SU-DHL-6 (cell line): ENCODE results near the gene HBE1.

ENCODE experiments used
- H2AFZ ChIP-seq: fragments of 200-600 bp; sonication (generic); 2 replicates; pipeline ENCODE4 v1.6.1; 2014; ENCODE audit warnings: low read depth, mild to moderate bottlenecking, moderate library complexity, mixed read lengths, antibody characterized with exemption, low read length; ENCODE audit not compliant: severe bottlenecking
- H3F3A ChIP-seq: fragments of 200-600 bp; shearing (Covaris generic); 2 replicates; pipeline ENCODE4 v1.6.0; 2016; ENCODE audit warnings: antibody characterized with exemption, mild to moderate bottlenecking; ENCODE audit not compliant: insufficient read depth
- H3K27ac ChIP-seq: fragments of 200-600 bp; sonication (generic); 2 replicates; pipeline ENCODE4 v1.5.1; 2016; ENCODE audit warnings: low read depth, mild to moderate bottlenecking, low read length, moderate library complexity, mixed read lengths
- H3K27me3 ChIP-seq: fragments of 200-600 bp; sonication (generic), shearing (Covaris generic); 2 replicates; pipeline ENCODE4 v1.6.0; 2014; ENCODE audit warnings: mild to moderate bottlenecking, low read length
- H3K36me3 ChIP-seq: fragments of 200-600 bp; sonication (generic); 2 replicates; pipeline ENCODE4 v1.6.1; 2014; ENCODE audit warnings: mild to moderate bottlenecking, low read length, mixed read lengths
- H3K4me2 ChIP-seq: fragments of 300-600, 200-600 bp; shearing (Covaris generic), sonication (generic); 2 replicates; pipeline ENCODE4 v1.6.0; 2014; ENCODE audit warnings: low read length, low read depth, mild to moderate bottlenecking; ENCODE audit not compliant: poor library complexity, severe bottlenecking
- H3K4me3 ChIP-seq: fragments of 200-600 bp; sonication (generic); 2 replicates; pipeline ENCODE4 v1.5.1; 2014; ENCODE audit warnings: antibody characterized with exemption, low read length, mild to moderate bottlenecking, mixed read lengths; ENCODE audit not compliant: insufficient read depth, poor library complexity, severe bottlenecking
- H3K79me2 ChIP-seq: fragments of 200-600 bp; sonication (generic); 2 replicates; pipeline ENCODE4 v1.6.1; 2014; ENCODE audit warnings: mild to moderate bottlenecking, low read length, moderate library complexity; ENCODE audit not compliant: insufficient read depth
- H3K9ac ChIP-seq: fragments of 200-600 bp; sonication (generic); 2 replicates; pipeline ENCODE4 v1.7.0; 2014; ENCODE audit warnings: mild to moderate bottlenecking, low read length
- H3K9me2 ChIP-seq: fragments of 200-600 bp; sonication (generic); replicated peaks from 2 replicates; pipeline ENCODE4 v1.6.1; 2014; ENCODE audit warnings: low read length; ENCODE audit not compliant: insufficient read depth
- H3K9me3 ChIP-seq: fragments of 200-600 bp; sonication (generic); 2 replicates; pipeline ENCODE4 v1.6.1; 2014; ENCODE audit warnings: low read length, mixed read lengths; ENCODE audit not compliant: insufficient read depth
- H4K20me1 ChIP-seq: fragments of 200-600 bp; sonication (generic); 2 replicates; pipeline ENCODE4 v1.6.1; 2014; ENCODE audit warnings: low read depth, mild to moderate bottlenecking, antibody characterized with exemption, low read length, moderate library complexity, mixed read lengths
- EZH2phosphoT487 ChIP-seq: fragments of 200-600 bp; sonication (generic), shearing (Covaris generic); conservative IDR thresholded peaks from 2 replicates; pipeline ENCODE4 v1.6.1; 2018; ENCODE audit warnings: mild to moderate bottlenecking, antibody characterized with exemption, low read length, moderate library complexity, mixed read lengths
- TF ChIP-seq, protein P1 (sequence below): fragments of 200-600 bp; sonication (generic); IDR thresholded peaks from one replicate; pipeline ENCODE4 v1.5.1; 2017; ENCODE audit warnings: antibody characterized with exemption, mild to moderate bottlenecking, low read length, moderate library complexity; ENCODE audit not compliant: insufficient read depth, poor library complexity, severe bottlenecking

HBE1 gene

DNA sequence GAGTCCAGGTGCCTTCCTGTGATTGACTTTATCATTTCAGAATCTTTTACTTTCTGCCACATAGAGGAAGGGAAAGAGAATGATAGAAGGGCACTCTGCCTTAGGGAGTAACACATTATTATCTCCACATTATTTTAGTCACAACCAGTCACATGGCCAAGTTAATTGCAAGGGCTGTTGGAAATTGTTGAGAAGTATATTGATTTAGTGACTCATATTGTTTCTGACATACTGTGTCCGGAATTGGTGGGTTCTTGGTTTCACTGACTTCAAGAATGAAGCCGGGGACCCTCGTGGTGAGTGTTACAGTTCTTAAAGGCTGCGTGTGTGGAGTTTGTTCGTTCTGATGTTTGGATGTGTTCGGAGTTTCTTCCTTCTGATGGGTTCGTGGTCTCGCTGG is 23.3 kb upstream of the HBE1 start:
- H3F3A ChIP-seq: no peaks in the 10 kb centered on the region
- H3K9ac ChIP-seq: no peak overlapping the region
- no peaks in the 10 kb centered on the region for H3K9me2 ChIP-seq
- H3K79me2 ChIP-seq: no peaks in the 10 kb centered on the region
- H4K20me1 ChIP-seq: no peaks in the 10 kb centered on the region
- no peaks in the 10 kb centered on the region for H3K36me3 ChIP-seq
- H3K4me3 ChIP-seq: no peak overlapping the region
- TF ChIP-seq, protein P1, sequence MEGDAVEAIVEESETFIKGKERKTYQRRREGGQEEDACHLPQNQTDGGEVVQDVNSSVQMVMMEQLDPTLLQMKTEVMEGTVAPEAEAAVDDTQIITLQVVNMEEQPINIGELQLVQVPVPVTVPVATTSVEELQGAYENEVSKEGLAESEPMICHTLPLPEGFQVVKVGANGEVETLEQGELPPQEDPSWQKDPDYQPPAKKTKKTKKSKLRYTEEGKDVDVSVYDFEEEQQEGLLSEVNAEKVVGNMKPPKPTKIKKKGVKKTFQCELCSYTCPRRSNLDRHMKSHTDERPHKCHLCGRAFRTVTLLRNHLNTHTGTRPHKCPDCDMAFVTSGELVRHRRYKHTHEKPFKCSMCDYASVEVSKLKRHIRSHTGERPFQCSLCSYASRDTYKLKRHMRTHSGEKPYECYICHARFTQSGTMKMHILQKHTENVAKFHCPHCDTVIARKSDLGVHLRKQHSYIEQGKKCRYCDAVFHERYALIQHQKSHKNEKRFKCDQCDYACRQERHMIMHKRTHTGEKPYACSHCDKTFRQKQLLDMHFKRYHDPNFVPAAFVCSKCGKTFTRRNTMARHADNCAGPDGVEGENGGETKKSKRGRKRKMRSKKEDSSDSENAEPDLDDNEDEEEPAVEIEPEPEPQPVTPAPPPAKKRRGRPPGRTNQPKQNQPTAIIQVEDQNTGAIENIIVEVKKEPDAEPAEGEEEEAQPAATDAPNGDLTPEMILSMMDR: no peak
- no peak for TF ChIP-seq EZH2phosphoT487
- no peak overlapping the region for H3K27ac ChIP-seq
- no peak overlapping the region for H2AFZ ChIP-seq
- H3K9me3 ChIP-seq: no peaks in the 10 kb centered on the region
- H3K27me3 ChIP-seq: no peaks in the 10 kb centered on the region
- H3K4me2 ChIP-seq: no peak overlapping the region

DNA sequence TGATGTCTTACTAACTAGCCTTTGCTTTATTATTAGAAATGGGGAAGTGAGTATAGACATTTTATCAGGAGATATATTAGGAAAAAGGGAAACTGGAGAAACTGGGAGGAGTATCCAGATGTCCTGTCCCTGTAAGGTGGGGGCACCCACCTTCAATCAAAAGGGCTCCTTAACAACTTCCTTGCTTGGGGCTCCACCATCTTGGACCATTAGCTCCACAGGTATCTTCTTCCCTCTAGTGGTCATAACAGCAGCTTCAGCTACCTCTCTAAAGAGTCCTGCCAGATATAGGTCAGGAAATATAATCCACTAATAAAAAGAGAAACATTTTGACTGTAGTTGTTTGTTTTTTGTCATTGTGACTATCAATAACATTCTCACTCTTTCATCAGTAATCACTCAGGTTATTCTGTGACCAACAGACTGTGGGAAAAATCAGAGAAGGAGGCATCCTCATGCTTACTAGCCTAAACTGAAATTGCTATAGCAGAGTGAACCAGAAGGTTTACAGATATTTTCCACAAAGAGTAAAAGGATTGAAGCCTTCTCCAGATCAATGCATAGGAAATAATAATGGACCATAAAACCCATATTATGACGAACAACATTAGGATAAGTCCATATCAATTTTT is 21.6 kb upstream of the HBE1 start:
- no peaks in the 10 kb centered on the region for H3K9me3 ChIP-seq
- no peak overlapping the region for H3K4me2 ChIP-seq
- H3K4me3 ChIP-seq: no peak overlapping the region
- H4K20me1 ChIP-seq: no peaks in the 10 kb centered on the region
- no peaks in the 10 kb centered on the region for H3K36me3 ChIP-seq
- H3K27me3 ChIP-seq: no peaks in the 10 kb centered on the region
- H2AFZ ChIP-seq: no peak overlapping the region
- no peaks in the 10 kb centered on the region for H3K9me2 ChIP-seq
- no peak overlapping the region for H3K27ac ChIP-seq
- TF ChIP-seq, protein P1: peak; percentile 36
- no peak for TF ChIP-seq EZH2phosphoT487
- no peak overlapping the region for H3K9ac ChIP-seq
- H3K79me2 ChIP-seq: no peaks in the 10 kb centered on the region
- H3F3A ChIP-seq: no peaks in the 10 kb centered on the region

DNA sequence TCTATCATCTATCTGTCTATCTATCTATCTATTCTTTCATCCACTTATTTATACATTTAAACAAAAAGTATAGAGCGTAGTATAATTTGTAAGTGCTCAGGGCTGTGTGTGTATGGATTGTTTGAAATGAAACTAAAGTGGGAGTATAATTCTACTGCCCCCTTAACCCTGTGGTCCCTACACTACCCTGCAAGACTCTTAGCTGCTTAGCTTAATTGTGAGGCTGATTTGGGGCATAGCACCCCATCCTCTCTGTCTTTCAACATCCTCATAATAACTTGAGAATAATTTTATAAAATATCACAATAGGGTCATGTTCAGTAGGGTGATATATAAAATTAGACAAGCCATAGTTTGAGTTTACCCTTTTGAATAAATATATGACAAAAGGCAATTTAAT is 20.4 kb upstream of the HBE1 start:
- Histone ChIP-seq H3K9me2 (no peaks in the 10 kb centered on the region), H3K27me3 (no peaks in the 10 kb centered on the region), H3K36me3 (no peaks in the 10 kb centered on the region), H3K79me2 (no peaks in the 10 kb centered on the region), H3K4me2 (no peak overlapping the region), H3K4me3 (no peak overlapping the region), H3K9me3 (no peaks in the 10 kb centered on the region), H3F3A (no peaks in the 10 kb centered on the region), H3K27ac (no peak overlapping the region), H2AFZ (no peak overlapping the region), H3K9ac (no peak overlapping the region), H4K20me1 (no peaks in the 10 kb centered on the region)
- TF ChIP-seq, protein P1: no peak
- TF ChIP-seq EZH2phosphoT487: no peak
